ENCODE data around the gene BEST3. TPM values are rescaled to one million over a fixed set of nuclear protein-coding genes. Genes with fewer than 3 reads are reported as not detected.

The BEST3 gene
- total and polyA plus RNA-seq, 2 experiments from 2014 or later = not detected

DNA sequence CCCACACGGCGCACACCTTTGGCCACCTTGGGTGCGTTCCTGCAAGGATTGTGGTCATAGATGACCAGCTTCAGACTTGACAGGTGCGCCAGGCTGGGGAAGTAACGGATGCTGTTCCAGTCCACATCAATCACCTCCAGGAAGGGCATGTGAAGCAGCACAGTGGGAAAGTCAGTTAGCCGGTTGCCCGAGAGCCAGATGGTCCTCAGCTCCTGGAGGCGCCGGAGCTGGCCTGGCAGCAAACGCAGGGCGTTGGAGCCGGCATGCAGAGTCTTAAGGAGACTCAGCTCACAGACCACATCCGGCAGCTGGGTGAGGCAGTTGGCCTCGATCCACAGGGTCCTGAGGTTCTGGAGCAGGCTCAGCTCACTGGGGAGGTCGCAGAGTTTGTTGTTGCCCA, 89.0 kb downstream of the BEST3 start:
- ATAC-seq = no peak
- Mint-ChIP-seq H3K27me3 (ENCODE audit: insufficient read depth, low read depth, poor library complexity) (peaks cover 4% of the 10 kb centered on the region), H3K36me3 (ENCODE audit: low read depth) (no peaks in the 10 kb centered on the region), H3K27ac (no peak overlapping the region), H3K4me3 (no peak overlapping the region), H3K9me3 (no peaks in the 10 kb centered on the region), H3K4me1 (no peaks in the 10 kb centered on the region)
- no peaks in the 10 kb centered on the region for H3F3A ChIP-seq (replicated peaks; ENCODE audit: low read depth)
- no peaks in the 10 kb centered on the region for H4K20me1 ChIP-seq (replicated peaks; ENCODE audit: insufficient read depth)
- no peaks in the 10 kb centered on the region for H3K4me1 ChIP-seq (ENCODE audit: insufficient read depth)
- H3K79me2 ChIP-seq (replicated peaks; ENCODE audit: insufficient read depth) = no peaks in the 10 kb centered on the region
- H3K4me2 ChIP-seq = no peak overlapping the region
- H3K36me3 ChIP-seq (ENCODE audit: insufficient read depth) = no peaks in the 10 kb centered on the region
- no peaks in the 10 kb centered on the region for H3K9me2 ChIP-seq (ENCODE audit: insufficient read depth)
- H3K27me3 ChIP-seq (ENCODE audit: insufficient read depth) = no peaks in the 10 kb centered on the region
- no peak for DNase-seq (ENCODE audit: low spot score)
- TF ChIP-seq EZH2 (IDR thresholded peaks at IDR 0.05; ENCODE audit: low read depth, unreplicated experiment) = no peak
- no peak for TF ChIP-seq ZNF114 (CRISPR knock-in tag; IDR thresholded peaks at IDR 0.05)
- TF ChIP-seq, protein P1, sequence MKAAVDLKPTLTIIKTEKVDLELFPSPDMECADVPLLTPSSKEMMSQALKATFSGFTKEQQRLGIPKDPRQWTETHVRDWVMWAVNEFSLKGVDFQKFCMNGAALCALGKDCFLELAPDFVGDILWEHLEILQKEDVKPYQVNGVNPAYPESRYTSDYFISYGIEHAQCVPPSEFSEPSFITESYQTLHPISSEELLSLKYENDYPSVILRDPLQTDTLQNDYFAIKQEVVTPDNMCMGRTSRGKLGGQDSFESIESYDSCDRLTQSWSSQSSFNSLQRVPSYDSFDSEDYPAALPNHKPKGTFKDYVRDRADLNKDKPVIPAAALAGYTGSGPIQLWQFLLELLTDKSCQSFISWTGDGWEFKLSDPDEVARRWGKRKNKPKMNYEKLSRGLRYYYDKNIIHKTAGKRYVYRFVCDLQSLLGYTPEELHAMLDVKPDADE (IDR thresholded peaks at IDR 0.05) = no peak
- TF ChIP-seq CREB1 (CRISPR knock-in tag; IDR thresholded peaks at IDR 0.05; ENCODE audit: low read depth) = no peak
- TF ChIP-seq JUNB (IDR thresholded peaks at IDR 0.05; ENCODE audit: unreplicated experiment) = no peak
- TF ChIP-seq STAT1 (IDR thresholded peaks at IDR 0.05; ENCODE audit: unreplicated experiment) = no peak
- no peak for TF ChIP-seq CTCF (conservative IDR thresholded peaks at IDR 0.05; ENCODE audit: low read depth in 2 of 2)
- TF ChIP-seq POLR2AphosphoS5 (IDR thresholded peaks at IDR 0.05; ENCODE audit: low read depth) = no peak
- TF ChIP-seq EZH2phosphoT487 (IDR thresholded peaks at IDR 0.05; ENCODE audit: unreplicated experiment) = no peak
- TF ChIP-seq, protein P2, sequence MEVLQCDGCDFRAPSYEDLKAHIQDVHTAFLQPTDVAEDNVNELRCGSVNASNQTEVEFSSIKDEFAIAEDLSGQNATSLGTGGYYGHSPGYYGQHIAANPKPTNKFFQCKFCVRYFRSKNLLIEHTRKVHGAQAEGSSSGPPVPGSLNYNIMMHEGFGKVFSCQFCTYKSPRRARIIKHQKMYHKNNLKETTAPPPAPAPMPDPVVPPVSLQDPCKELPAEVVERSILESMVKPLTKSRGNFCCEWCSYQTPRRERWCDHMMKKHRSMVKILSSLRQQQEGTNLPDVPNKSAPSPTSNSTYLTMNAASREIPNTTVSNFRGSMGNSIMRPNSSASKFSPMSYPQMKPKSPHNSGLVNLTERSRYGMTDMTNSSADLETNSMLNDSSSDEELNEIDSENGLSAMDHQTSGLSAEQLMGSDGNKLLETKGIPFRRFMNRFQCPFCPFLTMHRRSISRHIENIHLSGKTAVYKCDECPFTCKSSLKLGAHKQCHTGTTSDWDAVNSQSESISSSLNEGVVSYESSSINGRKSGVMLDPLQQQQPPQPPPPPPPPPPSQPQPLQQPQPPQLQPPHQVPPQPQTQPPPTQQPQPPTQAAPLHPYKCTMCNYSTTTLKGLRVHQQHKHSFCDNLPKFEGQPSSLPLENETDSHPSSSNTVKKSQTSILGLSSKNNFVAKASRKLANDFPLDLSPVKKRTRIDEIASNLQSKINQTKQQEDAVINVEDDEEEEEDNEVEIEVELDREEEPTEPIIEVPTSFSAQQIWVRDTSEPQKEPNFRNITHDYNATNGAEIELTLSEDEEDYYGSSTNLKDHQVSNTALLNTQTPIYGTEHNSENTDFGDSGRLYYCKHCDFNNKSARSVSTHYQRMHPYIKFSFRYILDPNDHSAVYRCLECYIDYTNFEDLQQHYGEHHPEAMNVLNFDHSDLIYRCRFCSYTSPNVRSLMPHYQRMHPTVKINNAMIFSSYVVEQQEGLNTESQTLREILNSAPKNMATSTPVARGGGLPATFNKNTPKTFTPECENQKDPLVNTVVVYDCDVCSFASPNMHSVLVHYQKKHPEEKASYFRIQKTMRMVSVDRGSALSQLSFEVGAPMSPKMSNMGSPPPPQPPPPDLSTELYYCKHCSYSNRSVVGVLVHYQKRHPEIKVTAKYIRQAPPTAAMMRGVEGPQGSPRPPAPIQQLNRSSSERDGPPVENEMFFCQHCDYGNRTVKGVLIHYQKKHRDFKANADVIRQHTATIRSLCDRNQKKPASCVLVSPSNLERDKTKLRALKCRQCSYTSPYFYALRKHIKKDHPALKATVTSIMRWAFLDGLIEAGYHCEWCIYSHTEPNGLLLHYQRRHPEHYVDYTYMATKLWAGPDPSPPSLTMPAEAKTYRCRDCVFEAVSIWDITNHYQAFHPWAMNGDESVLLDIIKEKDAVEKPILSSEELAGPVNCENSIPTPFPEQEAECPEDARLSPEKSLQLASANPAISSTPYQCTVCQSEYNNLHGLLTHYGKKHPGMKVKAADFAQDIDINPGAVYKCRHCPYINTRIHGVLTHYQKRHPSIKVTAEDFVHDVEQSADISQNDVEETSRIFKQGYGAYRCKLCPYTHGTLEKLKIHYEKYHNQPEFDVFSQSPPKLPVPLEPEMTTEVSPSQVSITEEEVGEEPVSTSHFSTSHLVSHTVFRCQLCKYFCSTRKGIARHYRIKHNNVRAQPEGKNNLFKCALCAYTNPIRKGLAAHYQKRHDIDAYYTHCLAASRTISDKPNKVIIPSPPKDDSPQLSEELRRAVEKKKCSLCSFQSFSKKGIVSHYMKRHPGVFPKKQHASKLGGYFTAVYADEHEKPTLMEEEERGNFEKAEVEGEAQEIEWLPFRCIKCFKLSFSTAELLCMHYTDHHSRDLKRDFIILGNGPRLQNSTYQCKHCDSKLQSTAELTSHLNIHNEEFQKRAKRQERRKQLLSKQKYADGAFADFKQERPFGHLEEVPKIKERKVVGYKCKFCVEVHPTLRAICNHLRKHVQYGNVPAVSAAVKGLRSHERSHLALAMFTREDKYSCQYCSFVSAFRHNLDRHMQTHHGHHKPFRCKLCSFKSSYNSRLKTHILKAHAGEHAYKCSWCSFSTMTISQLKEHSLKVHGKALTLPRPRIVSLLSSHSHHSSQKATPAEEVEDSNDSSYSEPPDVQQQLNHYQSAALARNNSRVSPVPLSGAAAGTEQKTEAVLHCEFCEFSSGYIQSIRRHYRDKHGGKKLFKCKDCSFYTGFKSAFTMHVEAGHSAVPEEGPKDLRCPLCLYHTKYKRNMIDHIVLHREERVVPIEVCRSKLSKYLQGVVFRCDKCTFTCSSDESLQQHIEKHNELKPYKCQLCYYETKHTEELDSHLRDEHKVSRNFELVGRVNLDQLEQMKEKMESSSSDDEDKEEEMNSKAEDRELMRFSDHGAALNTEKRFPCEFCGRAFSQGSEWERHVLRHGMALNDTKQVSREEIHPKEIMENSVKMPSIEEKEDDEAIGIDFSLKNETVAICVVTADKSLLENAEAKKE (CRISPR knock-in tag; IDR thresholded peaks at IDR 0.05) = no peak
- no peak for TF ChIP-seq NANOG (IDR thresholded peaks at IDR 0.05; ENCODE audit: borderline replicate concordance)
- TF ChIP-seq, protein P3, sequence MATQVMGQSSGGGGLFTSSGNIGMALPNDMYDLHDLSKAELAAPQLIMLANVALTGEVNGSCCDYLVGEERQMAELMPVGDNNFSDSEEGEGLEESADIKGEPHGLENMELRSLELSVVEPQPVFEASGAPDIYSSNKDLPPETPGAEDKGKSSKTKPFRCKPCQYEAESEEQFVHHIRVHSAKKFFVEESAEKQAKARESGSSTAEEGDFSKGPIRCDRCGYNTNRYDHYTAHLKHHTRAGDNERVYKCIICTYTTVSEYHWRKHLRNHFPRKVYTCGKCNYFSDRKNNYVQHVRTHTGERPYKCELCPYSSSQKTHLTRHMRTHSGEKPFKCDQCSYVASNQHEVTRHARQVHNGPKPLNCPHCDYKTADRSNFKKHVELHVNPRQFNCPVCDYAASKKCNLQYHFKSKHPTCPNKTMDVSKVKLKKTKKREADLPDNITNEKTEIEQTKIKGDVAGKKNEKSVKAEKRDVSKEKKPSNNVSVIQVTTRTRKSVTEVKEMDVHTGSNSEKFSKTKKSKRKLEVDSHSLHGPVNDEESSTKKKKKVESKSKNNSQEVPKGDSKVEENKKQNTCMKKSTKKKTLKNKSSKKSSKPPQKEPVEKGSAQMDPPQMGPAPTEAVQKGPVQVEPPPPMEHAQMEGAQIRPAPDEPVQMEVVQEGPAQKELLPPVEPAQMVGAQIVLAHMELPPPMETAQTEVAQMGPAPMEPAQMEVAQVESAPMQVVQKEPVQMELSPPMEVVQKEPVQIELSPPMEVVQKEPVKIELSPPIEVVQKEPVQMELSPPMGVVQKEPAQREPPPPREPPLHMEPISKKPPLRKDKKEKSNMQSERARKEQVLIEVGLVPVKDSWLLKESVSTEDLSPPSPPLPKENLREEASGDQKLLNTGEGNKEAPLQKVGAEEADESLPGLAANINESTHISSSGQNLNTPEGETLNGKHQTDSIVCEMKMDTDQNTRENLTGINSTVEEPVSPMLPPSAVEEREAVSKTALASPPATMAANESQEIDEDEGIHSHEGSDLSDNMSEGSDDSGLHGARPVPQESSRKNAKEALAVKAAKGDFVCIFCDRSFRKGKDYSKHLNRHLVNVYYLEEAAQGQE (IDR thresholded peaks at IDR 0.05; ENCODE audit: unreplicated experiment) = no peak
- TF ChIP-seq ZNF331 (CRISPR knock-in tag; IDR thresholded peaks at IDR 0.05; ENCODE audit: low read depth) = no peak
- peak overlapping the region; percentile 52; the same call in 1 of the 2 replicates for H2AFZ ChIP-seq
- no peak overlapping the region for H3K4me3 ChIP-seq
- H3K27ac ChIP-seq (ENCODE audit: low read depth) = no peak overlapping the region

Measured in GM23338 (cell line).